Sigmoid colon (tissue), 4 donors: ENCODE measurements around the gene HPSE.

Experiments used
- CTCF ChIP-seq, 4 experiments: fragments of 450-650 bp in 3 of 4; fragments of 200-600 bp in 1 of 4; IDR thresholded peaks; one replicate each; pipeline ENCODE4 v1.5.1; 2016 to 2019; ENCODE audit warnings: antibody characterized with exemption in 4 of 4, mild to moderate bottlenecking in 3 of 4, moderate library complexity in 2 of 4
- EP300 ChIP-seq, 4 donors: sonication (generic); formaldehyde crosslinking; IDR thresholded peaks; one replicate each; pipeline ENCODE4 v1.6.1; 2017; ENCODE audit warnings: antibody characterized with exemption in 4 of 4
- POLR2A ChIP-seq, 2 donors: fragments of 450-650 bp; IDR thresholded peaks; one replicate each; pipeline ENCODE4 v1.6.1; 2016; ENCODE audit warnings: antibody characterized with exemption in 2 of 2, mild to moderate bottlenecking in 2 of 2, moderate library complexity in 2 of 2
- POLR2AphosphoS5 ChIP-seq, 4 donors: sonication (generic); formaldehyde crosslinking; IDR thresholded peaks; one replicate each; pipeline ENCODE4 v1.6.1; 2017; ENCODE audit warnings: antibody characterized with exemption in 4 of 4

DNA sequence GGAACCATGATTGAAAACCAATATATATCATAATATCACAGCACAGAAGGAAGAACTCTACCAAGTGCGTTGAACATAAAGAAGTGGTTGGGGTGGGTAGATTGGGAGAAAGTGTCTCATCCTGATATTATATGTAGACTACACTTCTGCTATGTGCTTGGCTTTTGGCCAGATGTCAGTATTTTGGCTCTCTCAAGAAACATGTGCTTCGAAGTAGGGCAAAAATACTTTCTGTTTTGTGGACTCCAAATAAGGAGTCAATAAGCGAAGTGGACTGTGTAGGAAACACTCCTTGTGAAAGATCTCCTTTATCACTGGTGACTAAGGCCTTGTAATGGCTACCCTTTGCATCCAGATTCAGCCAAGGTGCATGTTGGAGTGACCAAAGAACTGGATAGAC is 7.8 kb upstream of the HPSE start:
- TF ChIP-seq CTCF (IDR thresholded peaks at IDR 0.05) (no peak), POLR2A (IDR thresholded peaks at IDR 0.05) (no peak), POLR2AphosphoS5 (IDR thresholded peaks at IDR 0.05) (no peak), EP300 (IDR thresholded peaks at IDR 0.05) (no peak)
